Activated CD8-positive, alpha-beta memory T cell treated with anti-CD3 and anti-CD28 coated beads, Interleukin-2, amount 50 U/mL, for 24 hours (primary cell): ENCODE measurements around the gene ZNF335.
"Not testable (repeated sequence)": the region's sequence is repeated elsewhere in the genome, so short reads cannot be mapped to it uniquely, and the experiment has no call there.

Source experiments
- DNase-seq: peaks from one replicate; pipeline ENCODE4 v3.0.0-alpha.2; 2020; ENCODE audit errors: extremely low read depth

Gene ZNF335

GRCh38 chr20:45934586-45935415, 37.2 kb downstream of the ZNF335 start, which contains the start of gene PCIF1:
Gene PCIF1, plus strand, starts transcription at chr20:45934683. Its CDS starts 4,317 bp downstream, at chr20:45939000.
- peak; percentile 99 for DNase-seq

DNA sequence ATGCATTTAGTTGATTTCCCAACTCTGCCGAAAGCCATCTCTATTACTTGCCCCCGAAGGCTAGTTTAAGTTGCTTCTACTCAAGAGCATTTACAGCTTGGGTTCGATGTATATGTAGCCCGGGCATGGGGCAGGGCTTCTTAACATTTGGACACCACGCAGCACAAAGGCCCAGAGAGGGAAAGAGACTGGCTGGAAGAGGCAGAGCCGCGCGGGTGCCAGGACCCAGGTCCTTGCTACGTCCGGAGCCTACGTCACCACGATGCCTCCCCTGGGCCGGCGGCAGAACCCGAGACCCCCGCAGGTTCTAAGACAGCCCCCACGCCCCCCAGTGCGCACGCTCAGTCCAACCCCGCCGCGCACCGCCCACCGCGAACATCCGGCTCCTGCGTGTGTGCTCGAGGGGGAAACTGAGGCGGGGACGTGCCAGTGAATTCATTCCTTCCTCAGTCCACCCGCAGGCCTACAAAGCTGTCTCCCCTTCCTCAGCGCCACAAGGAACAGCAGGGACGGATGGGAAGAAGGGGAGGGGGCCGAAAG, 37.9 kb downstream of the ZNF335 start:
- DNase-seq, result no peak

GRCh38 chr20:45933266-45934045, 38.5 kb downstream of the ZNF335 start:
- no peak for DNase-seq

- DNase-seq, result not testable (repeated sequence)
Observed at GRCh38 chr20:45931680-45932079, 40.3 kb downstream of the ZNF335 start.

DNA sequence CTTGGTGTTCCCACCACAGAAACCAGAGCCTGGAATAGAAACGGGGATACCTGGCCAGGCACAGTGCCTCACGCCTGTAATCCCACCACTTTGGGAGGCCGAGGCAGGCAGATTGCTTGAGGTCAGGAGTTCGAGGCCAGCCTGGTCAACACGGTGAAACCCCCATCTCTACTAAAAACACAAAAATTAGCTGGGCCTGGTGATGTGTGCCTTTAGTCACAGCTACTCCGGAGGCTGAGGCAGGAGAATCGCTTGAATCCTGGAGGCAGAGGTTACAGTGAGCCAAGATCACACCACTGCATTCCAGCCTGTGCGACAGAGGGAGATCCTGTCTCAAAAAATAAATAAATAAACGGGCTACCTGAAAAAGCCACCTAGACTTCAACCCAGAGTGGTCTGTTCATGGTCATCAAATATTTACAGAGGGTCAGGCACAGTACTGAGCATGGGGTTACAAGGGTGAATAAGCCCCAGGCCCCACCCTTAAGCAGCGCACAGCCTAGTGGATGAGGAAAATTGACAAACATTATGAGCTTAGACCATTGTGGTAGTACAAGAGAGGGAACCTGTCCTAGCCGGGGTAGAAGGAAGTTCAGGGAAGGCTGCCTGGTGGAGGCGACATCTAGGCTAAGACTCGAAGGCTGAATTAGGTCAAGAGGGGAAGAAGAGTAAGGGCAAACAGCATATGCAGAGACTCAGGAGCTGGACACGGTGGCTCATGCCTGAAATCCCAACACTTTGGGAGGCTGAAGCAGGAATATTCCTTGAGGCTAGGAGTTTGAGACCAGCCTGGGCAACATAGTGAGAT, 44.7 kb downstream of the ZNF335 start:
- no peak for DNase-seq

DNA sequence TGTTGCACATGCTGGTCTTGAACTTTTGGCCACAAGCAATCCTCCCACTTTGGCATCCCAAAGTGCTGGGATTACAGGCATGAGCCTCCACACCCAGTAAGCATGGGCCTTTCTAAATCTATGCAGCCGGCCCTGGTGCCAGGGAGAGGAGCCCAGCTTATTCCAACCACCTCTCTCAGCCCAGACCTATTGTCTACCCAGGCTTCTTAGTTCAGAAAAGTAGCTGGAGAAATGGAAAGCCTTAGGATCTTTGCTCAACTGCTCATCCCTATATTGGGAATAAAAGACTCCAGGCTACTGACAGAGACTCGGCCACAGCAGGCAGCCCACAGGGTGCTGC, 45.3 kb downstream of the ZNF335 start:
- DNase-seq, result no peak

DNA sequence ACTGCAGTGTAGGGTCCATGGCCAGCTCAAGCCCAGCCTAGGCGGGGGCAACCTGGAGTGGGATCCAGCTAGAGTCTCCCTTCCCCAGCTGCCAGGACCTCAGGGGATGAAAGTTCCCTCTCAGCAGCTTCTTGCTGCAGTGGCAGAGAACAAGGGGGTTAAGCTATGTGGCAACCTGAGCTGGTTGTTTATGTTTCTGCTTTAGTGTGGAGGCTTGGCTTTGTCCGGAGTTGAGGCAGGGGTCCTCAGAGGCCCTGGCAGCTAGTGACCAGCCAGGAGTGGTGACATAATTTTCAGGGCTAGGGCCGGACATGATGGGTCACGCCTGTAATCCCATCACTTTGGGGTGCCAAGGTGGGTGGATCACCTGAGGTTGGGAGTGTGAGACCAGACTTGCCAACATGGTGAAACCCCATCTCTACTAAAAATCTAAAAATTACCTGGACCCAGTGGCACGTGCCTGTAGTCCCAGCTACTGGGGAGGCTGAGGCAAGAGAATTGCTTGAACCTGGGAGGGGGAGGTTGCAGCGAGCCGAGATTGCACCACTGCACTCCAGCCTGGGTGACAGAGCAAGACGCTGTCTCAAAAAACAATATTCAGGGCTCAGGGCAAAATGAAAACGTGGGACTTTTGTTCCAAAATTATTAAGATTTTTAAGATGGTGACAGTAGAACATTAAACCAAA, 46.0 kb downstream of the ZNF335 start:
- no peak for DNase-seq

- DNase-seq, result no peak
Observed at GRCh38 chr20:45924391-45925261, 47.4 kb downstream of the ZNF335 start.

DNA sequence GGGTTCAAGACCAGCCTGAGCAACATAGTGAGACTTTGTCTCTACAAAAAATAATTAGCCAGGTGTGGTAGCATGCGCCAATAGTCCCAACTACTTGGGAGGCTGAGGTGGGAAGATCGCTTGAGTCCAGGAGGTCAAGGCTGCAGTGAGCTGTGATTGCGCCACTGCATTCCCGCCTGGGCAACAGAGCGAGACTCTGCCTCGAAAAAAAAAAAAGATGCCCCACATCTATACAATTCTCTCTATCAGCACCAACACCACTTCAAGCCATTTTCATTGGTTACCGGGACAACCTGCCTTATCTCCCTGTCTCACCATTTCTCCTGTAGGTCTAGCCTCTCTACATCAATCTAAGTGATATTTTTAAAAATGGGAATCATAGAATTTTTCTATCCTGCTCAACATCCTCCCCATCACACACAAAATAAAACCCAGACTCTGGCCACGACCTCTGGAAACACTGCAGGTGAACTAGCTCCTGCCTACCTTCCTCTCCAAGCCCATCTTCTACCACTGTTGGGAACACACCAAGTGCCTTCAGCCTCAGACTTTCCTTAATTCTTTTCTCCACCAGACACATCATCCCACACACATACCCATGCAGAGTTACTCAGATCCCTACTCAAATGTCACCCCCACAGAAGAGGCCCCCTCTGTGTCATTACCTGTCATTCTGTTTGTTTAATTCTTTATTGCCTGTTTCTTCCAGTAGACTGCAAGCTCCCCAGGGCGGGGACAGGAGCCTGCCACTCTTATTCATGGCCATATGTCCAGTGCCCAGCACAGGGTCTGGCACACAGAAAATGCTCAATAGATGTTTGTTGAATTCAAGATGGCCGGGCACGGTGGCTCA, 50.4 kb downstream of the ZNF335 start:
- no peak for DNase-seq

- no peak for DNase-seq
Observed at GRCh38 chr20:45920462-45921336, 51.3 kb downstream of the ZNF335 start.

GRCh38 chr20:45919542-45920399, 52.2 kb downstream of the ZNF335 start:
- DNase-seq, result no peak

GRCh38 chr20:45918779-45919537, 53.0 kb downstream of the ZNF335 start:
- no peak for DNase-seq

- DNase-seq, result no peak
Observed at GRCh38 chr20:45918182-45918737, 53.7 kb downstream of the ZNF335 start.

DNA sequence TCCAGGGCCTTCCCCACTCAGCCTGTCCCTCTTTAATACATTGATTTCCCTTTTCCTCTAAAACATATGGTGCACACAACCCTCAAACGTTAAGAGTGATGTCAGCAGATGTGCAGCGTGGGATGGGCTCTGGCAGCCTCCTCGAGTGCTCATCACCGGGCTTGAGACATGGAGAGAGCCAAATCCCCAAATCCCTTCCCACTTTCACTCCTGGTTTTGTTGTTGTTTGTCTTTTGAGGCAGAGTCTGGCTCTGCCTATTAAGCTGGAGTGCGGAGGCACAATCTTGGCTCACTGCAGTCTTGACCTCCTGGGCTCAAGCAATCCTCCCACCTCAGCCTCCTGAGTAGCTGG, 54.2 kb downstream of the ZNF335 start:
- no peak for DNase-seq

GRCh38 chr20:45913116-45913515, 58.9 kb downstream of the ZNF335 start:
- DNase-seq, result no peak

DNA sequence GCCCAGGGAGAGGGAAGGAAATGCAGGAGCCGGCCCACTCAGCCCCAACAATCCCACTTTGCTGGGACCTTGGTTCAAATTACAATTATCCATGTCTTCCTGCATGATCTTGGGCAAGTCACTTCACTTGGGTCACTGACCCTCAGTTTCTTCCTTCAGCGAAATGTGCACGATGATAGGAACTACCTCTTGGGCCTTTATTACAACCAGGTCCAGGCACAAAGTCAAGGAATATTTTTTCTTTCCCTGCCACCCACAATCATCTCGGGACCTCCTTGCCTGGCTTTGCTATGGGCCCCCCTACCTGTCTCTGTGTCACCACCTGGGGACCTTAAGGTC, 59.7 kb downstream of the ZNF335 start:
- no peak for DNase-seq
